T-helper 2 cell treated with Interferon-gamma antibody and Interleukin-4, amounts not matched to agents 5 μg/mL and 100 μg/mL, for 36 hours (primary cell): ENCODE measurements around the gene EIF4G3.
"Not testable (repeated sequence)": the region's sequence is repeated elsewhere in the genome, so short reads cannot be mapped to it uniquely, and the experiment has no call there.

Experiments
- DNase-seq: peaks from one replicate; pipeline ENCODE4 v3.0.0; 2021; ENCODE audit warnings: low spot score
- H3K27ac Mint-ChIP-seq: one replicate; pipeline ENCODE4 v1.8.0; 2021; ENCODE audit warnings: mild to moderate bottlenecking, mixed read lengths
- H3K27me3 Mint-ChIP-seq: one replicate; pipeline ENCODE4 v1.8.0; 2021; ENCODE audit warnings: low read depth, mixed read lengths
- H3K36me3 Mint-ChIP-seq: one replicate; pipeline ENCODE4 v1.8.0; 2021; ENCODE audit warnings: low read depth, mixed read lengths
- H3K4me1 Mint-ChIP-seq: one replicate; pipeline ENCODE4 v1.8.0; 2021; ENCODE audit warnings: low read depth, mixed read lengths
- H3K4me3 Mint-ChIP-seq: one replicate; pipeline ENCODE4 v1.8.0; 2022; ENCODE audit warnings: mild to moderate bottlenecking, moderate library complexity, mixed read lengths
- H3K9me3 Mint-ChIP-seq: one replicate; pipeline ENCODE4 v1.8.0; 2021; ENCODE audit warnings: mixed read lengths

EIF4G3 gene

DNA sequence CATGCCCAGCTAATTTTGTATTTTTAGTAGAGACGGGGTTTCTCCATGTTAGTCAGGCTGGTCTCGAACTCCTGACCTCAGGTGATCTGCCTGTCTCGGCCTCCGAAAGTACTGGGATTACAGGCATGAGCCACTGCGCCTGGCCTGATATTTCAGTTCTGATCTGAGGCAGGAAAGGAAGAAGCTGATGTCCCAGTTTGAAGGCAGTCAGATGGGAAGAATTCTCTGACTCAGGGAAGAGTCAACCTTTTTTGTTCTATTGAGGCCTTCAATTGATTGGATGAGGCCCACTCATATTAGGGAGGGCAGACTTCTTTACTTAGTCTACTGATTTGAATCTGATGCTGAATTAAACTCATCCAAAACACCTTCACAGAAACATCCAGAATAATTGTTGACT lies 24.5 kb upstream of the EIF4G3 start:
- not testable (repeated sequence) for H3K36me3 Mint-ChIP-seq, DNase-seq, H3K27me3 Mint-ChIP-seq, H3K4me3 Mint-ChIP-seq, H3K4me1 Mint-ChIP-seq, H3K9me3 Mint-ChIP-seq, H3K27ac Mint-ChIP-seq

GRCh38 chr1:21200767-21201166 lies 24.1 kb upstream of the EIF4G3 start:
- H3K4me3 Mint-ChIP-seq, result no peak overlapping the region
- no peak for DNase-seq
- H3K36me3 Mint-ChIP-seq, result no peaks in the 10 kb centered on the region
- no peak overlapping the region for H3K27ac Mint-ChIP-seq
- peaks cover 5% of the 10 kb centered on the region for H3K27me3 Mint-ChIP-seq
- H3K4me1 Mint-ChIP-seq, result no peaks in the 10 kb centered on the region
- H3K9me3 Mint-ChIP-seq, result no peaks in the 10 kb centered on the region

DNA sequence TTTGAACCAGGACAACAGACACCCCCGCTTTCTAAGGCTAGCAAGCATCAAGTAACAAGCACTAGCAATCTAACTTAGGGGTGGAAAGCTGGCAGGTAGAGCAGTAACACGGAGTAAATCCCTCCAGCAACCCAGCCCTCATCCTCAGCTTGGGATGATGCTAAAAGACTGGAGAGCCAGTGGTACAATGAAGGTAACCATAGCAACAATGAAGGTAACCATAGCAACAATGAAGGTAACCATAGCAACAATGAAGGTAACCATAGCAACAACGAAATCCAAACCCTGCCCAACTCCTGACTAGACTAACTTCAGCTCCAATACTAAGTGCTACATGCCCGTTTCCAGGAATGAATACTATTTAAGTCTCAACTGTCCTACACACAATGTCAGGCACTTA lies 22.2 kb upstream of the EIF4G3 start:
- Mint-ChIP-seq H3K4me3 (no peak overlapping the region), H3K36me3 (no peaks in the 10 kb centered on the region), H3K4me1 (peaks cover 4% of the 10 kb centered on the region), H3K9me3 (no peaks in the 10 kb centered on the region), H3K27ac (no peak overlapping the region), H3K27me3 (peaks cover 10% of the 10 kb centered on the region)
- no peak for DNase-seq

DNA sequence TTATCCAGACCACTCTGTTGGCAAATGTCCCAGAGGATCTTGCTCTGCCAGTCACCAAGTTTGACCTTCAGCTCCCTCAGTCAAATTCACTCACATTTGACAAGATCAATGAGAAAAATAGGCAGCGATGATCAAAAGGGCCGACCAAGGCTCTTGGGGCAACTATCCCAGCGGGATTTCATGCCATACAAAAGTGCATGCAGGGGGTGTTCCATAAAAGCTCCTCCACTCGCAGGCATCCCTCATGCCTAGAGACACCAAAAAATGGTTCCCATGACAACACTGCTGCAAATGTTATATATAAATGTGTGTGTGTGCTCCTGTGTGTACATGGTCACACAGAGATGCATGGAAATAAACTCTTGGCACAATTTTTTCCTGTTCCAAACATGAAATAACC lies 16.2 kb upstream of the EIF4G3 start:
- Mint-ChIP-seq H3K36me3 (no peaks in the 10 kb centered on the region), H3K27ac (no peak overlapping the region), H3K4me1 (peaks cover 13% of the 10 kb centered on the region)

GRCh38 chr1:21192284-21192683 lies 15.6 kb upstream of the EIF4G3 start:
- H3K36me3 Mint-ChIP-seq, result no peaks in the 10 kb centered on the region
- H3K9me3 Mint-ChIP-seq, result no peaks in the 10 kb centered on the region
- H3K4me3 Mint-ChIP-seq, result no peak overlapping the region
- peaks cover 13% of the 10 kb centered on the region for H3K4me1 Mint-ChIP-seq
- peaks cover 34% of the 10 kb centered on the region for H3K27me3 Mint-ChIP-seq
- DNase-seq, result no peak
- H3K27ac Mint-ChIP-seq, result no peak overlapping the region

More for the DNA sequence above, 16.2 kb upstream of the EIF4G3 start:
- Mint-ChIP-seq H3K27me3 (peaks cover 33% of the 10 kb centered on the region), H3K9me3 (no peaks in the 10 kb centered on the region), H3K4me3 (no peak overlapping the region)
- DNase-seq, result no peak

- Mint-ChIP-seq H3K4me1 (peaks cover 13% of the 10 kb centered on the region), H3K27me3 (peaks cover 34% of the 10 kb centered on the region)
- DNase-seq, H3K4me3 Mint-ChIP-seq, H3K9me3 Mint-ChIP-seq, H3K36me3 Mint-ChIP-seq, H3K27ac Mint-ChIP-seq: not testable (repeated sequence)
Observed at GRCh38 chr1:21190771-21191170, 14.1 kb upstream of the EIF4G3 start.

DNA sequence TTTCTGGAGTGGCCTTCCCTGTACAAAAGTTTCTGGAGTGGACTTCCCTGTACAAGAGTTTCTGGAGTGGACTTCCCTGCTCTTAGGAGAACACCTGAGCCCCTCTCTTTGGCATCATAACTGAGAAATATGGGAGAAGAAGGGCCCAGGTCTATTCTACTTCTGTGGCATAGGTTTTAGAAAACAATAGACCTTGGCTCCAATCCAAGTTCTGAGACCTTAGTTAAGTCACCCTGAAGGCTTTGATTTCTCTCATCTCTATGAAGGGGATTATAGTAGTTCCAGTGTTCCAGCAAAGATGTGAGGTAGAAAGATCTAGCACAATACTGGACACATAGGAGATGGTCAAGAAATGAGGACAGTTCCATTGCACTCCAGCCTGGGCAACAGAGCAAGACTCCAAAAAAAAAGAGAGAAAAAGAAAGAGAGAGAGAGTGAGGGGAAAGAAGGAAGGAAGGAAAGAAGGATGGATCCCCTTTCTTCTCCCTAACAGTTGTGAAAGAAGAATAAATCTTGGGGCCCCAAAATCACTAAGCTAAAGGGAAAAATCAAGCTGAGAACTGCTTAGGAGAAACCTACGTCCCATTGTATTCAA lies 13.3 kb upstream of the EIF4G3 start:
- H3K27ac Mint-ChIP-seq, result no peak overlapping the region
- no peaks in the 10 kb centered on the region for H3K36me3 Mint-ChIP-seq
- no peak overlapping the region for H3K4me3 Mint-ChIP-seq
- peaks cover 30% of the 10 kb centered on the region for H3K27me3 Mint-ChIP-seq
- no peaks in the 10 kb centered on the region for H3K9me3 Mint-ChIP-seq
- DNase-seq, result no peak
- H3K4me1 Mint-ChIP-seq, result peaks cover 9% of the 10 kb centered on the region

DNA sequence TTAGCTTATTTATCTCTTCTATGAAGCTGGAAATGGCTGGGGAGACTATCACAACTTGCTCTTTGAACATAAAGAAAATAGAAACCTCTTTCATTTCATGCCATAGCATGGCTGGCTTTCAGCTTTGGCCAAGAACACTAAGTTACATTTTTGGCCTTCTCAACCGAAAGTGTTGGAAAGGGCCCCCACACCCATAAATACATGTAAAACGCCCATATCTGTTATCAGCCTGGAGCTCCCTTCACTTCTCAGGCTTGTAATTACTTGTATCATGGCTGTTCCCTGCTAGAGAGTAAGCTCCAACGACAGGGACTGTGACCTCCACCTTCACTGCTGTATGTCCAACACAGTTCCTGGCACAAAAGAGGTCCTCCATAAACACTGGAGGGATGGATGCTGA lies 12.7 kb upstream of the EIF4G3 start:
- no peak for DNase-seq
- no peaks in the 10 kb centered on the region for H3K9me3 Mint-ChIP-seq
- peaks cover 30% of the 10 kb centered on the region for H3K27me3 Mint-ChIP-seq
- H3K4me1 Mint-ChIP-seq, result peaks cover 9% of the 10 kb centered on the region
- H3K27ac Mint-ChIP-seq, result no peak overlapping the region
- no peak overlapping the region for H3K4me3 Mint-ChIP-seq
- H3K36me3 Mint-ChIP-seq, result no peaks in the 10 kb centered on the region

- H3K27me3 Mint-ChIP-seq, result peaks cover 29% of the 10 kb centered on the region
- no peak overlapping the region for H3K4me3 Mint-ChIP-seq
- no peak for DNase-seq
- no peaks in the 10 kb centered on the region for H3K9me3 Mint-ChIP-seq
- peaks cover 9% of the 10 kb centered on the region for H3K4me1 Mint-ChIP-seq
- H3K36me3 Mint-ChIP-seq, result no peaks in the 10 kb centered on the region
- H3K27ac Mint-ChIP-seq, result no peak overlapping the region
Observed at GRCh38 chr1:21188235-21188634, 11.5 kb upstream of the EIF4G3 start.

GRCh38 chr1:21185221-21185731 lies 8.6 kb upstream of the EIF4G3 start:
- no peak for DNase-seq
- Mint-ChIP-seq H3K27me3 (peaks cover 18% of the 10 kb centered on the region), H3K4me3 (no peak overlapping the region), H3K27ac (no peak overlapping the region), H3K36me3 (no peaks in the 10 kb centered on the region), H3K9me3 (no peaks in the 10 kb centered on the region), H3K4me1 (peaks cover 4% of the 10 kb centered on the region)

- H3K4me1 Mint-ChIP-seq, result no peaks in the 10 kb centered on the region
- DNase-seq, result no peak
- H3K36me3 Mint-ChIP-seq, result no peaks in the 10 kb centered on the region
- no peaks in the 10 kb centered on the region for H3K9me3 Mint-ChIP-seq
- H3K4me3 Mint-ChIP-seq, result no peak overlapping the region
- no peak overlapping the region for H3K27ac Mint-ChIP-seq
- peaks cover 12% of the 10 kb centered on the region for H3K27me3 Mint-ChIP-seq
Observed at GRCh38 chr1:21184276-21184675, 7.6 kb upstream of the EIF4G3 start.

DNA sequence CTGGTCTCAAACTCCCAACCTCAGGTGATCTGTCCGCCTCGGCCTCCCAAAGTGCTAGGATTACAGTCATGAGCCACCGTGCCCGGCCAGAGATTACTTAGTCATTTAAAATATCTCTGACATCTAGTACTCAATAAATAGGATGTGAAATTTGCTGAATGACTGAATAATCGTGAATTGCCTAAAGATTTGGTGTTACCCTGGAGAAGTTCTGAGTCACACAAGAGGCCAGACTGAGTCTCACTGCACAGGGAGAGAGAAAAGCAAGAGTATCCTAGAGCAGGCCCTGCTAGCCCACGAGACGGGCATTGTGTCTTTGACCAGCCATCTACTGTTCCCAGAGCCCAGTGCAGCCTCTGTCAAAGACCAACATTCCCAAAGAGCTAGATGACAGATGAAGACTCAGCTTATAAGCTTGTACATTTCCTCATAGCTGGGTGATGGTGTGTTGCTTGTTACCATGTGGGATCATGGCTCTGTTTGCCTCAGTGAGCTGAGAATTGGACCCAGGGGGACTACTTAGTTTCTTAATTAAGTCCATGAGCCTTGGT lies 5.6 kb upstream of the EIF4G3 start:
- Mint-ChIP-seq H3K27me3 (peaks cover 2% of the 10 kb centered on the region), H3K4me1 (peaks cover 3% of the 10 kb centered on the region), H3K36me3 (no peaks in the 10 kb centered on the region), H3K27ac (no peak overlapping the region), H3K4me3 (no peak overlapping the region), H3K9me3 (no peaks in the 10 kb centered on the region)
- no peak for DNase-seq

DNA sequence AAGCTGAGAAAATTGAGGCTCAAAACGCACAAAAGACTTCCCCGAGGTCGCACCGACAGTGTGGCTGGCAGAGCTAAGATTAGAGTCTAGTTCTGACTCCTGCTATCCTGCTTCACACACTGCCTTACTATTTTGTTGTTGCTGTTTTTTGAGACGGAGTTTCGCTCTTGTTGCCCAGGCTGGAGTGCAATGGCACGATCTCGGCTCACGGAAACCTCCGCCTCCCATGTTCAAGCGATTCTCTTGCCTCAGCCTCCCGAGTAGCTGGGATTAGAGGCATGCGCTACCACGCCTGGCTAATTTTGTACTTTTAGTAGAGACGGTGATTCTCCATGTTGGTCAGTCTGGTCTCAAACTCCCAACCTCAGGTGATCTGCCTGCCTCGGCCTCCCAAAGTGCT lies 1.6 kb upstream of the EIF4G3 start:
- not testable (repeated sequence) for H3K27ac Mint-ChIP-seq, DNase-seq, H3K27me3 Mint-ChIP-seq, H3K36me3 Mint-ChIP-seq, H3K9me3 Mint-ChIP-seq
- Mint-ChIP-seq H3K4me1 (peaks cover 24% of the 10 kb centered on the region), H3K4me3 (peak overlapping the region; percentile 40)

DNA sequence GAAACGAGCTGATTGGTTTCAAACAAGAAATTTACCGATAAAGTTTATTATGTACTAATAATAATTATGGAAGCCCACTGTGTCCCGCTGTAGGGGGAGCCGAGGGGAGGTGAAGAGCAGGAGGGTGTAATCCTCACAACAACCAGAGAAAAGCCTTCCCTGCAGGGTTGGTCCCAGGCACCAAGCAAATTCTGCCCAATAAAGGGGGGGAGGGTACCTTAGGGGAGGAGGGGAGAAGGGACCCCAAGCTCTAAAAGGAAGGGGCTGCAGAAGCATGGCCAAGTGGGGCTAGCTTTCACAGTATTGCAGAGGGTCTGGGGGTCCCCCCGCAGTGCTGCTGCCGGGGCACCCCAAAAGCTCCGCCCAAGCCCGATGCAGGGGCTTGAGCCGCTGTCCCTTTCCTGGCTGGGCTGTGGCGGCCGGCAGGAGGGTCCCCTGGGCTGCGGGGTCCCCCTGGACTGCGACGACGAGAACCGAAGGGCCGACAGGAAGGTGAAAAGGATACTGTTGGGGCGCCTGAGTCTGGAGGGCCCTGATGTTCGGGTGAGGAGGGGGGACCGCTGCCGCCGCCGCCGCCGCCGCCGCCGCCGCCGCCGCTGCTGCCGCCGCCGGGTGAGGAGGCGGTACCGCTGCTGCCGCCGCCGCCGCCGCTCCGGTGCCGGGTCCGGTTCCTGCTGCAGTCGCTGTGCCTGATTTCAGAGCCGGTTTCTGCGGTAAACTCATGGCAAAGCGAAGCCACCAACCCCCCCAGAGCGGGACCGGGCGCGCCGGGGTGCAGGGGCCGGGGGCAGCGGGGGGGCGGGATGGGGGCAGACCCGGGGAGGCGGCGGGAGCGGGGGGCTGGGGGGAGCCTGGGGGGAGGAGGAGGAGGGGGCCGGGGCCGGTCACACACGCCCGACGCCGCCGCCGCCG lies 771 bp downstream of the EIF4G3 start:
- Mint-ChIP-seq H3K36me3 (peaks cover 17% of the 10 kb centered on the region), H3K27ac (peak overlapping the region; percentile 87), H3K27me3 (peaks cover 3% of the 10 kb centered on the region), H3K9me3 (no peaks in the 10 kb centered on the region), H3K4me3 (peak overlapping the region; percentile 85), H3K4me1 (peaks cover 35% of the 10 kb centered on the region)
- peak; percentile 27 for DNase-seq
